WTC11 (cell line): ENCODE data around the gene CFAP100.

Source experiments
- AR ChIP-seq: fragments of 250-450 bp; sonication (Bioruptor Pico); IDR thresholded peaks from 2 replicates; pipeline ENCODE4 v1.9.0; 2021; ENCODE audit warnings: mild to moderate bottlenecking
- ATF1 ChIP-seq: sonication (generic); formaldehyde crosslinking; IDR thresholded peaks from 2 replicates; pipeline ENCODE4 v1.8.1; 2023; ENCODE audit warnings: mild to moderate bottlenecking, moderate library complexity, missing genetic modification reagents
- ATF2 ChIP-seq: sonication (generic); formaldehyde crosslinking; IDR thresholded peaks from 2 replicates; pipeline ENCODE4 v1.8.1; 2022; ENCODE audit warnings: low read depth, missing genetic modification reagents, borderline replicate concordance
- ATF6 ChIP-seq: sonication (generic); formaldehyde crosslinking; IDR thresholded peaks from 2 replicates; pipeline ENCODE4 v1.8.1; 2023; ENCODE audit warnings: mild to moderate bottlenecking, missing genetic modification reagents
- CTCF ChIP-seq: fragments of 200-600 bp; IDR thresholded peaks from 2 replicates; pipeline ENCODE4 v1.8.0; 2022; ENCODE audit warnings: antibody characterized with exemption
- FOXJ3 ChIP-seq: sonication (generic); formaldehyde crosslinking; IDR thresholded peaks from 2 replicates; pipeline ENCODE4 v1.9.0; 2021; ENCODE audit warnings: missing genetic modification reagents, mild to moderate bottlenecking, borderline replicate concordance
- FOXP1 ChIP-seq: sonication (generic); formaldehyde crosslinking; IDR thresholded peaks from 2 replicates; pipeline ENCODE4 v1.8.0; 2022; ENCODE audit warnings: missing genetic modification reagents, mild to moderate bottlenecking, moderate library complexity, borderline replicate concordance
- GABPB1 ChIP-seq: sonication (generic); formaldehyde crosslinking; IDR thresholded peaks from 2 replicates; pipeline ENCODE4 v1.8.1; 2023; ENCODE audit warnings: mild to moderate bottlenecking, missing genetic modification reagents
- ZNF121 ChIP-seq: sonication (generic); formaldehyde crosslinking; IDR thresholded peaks from 2 replicates; pipeline ENCODE4 v1.8.0; 2023; ENCODE audit warnings: missing genetic modification reagents
- ZNF317 ChIP-seq: sonication (generic); formaldehyde crosslinking; IDR thresholded peaks from 2 replicates; pipeline ENCODE4 v1.8.1; 2023; ENCODE audit warnings: low read depth, mild to moderate bottlenecking, moderate library complexity, missing genetic modification reagents, borderline replicate concordance
- ZSCAN18 ChIP-seq: fragments of 250-450 bp; sonication (Bioruptor Pico); IDR thresholded peaks from 2 replicates; pipeline ENCODE4 v2.1.2; 2022; ENCODE audit warnings: mild to moderate bottlenecking, moderate library complexity

GRCh38 chr3:126412841-126413692 lies 18.4 kb downstream of the CFAP100 start:
- TF ChIP-seq CTCF (no peak), FOXP1 (CRISPR knock-in tag) (no peak), ZNF121 (CRISPR knock-in tag) (no peak), AR (no peak), ATF1 (CRISPR knock-in tag) (no peak), GABPB1 (CRISPR knock-in tag) (no peak), ZNF317 (CRISPR knock-in tag) (no peak), FOXJ3 (no peak), ZSCAN18 (CRISPR knock-in tag) (no peak), ATF2 (CRISPR knock-in tag) (no peak), ATF6 (no peak)
